ENCODE data around the gene NEMP1. TPM values are rescaled to one million over a fixed set of nuclear protein-coding genes. Genes with fewer than 3 reads are reported as not detected.
"Not testable (repeated sequence)": the region's sequence is repeated elsewhere in the genome, so short reads cannot be mapped to it uniquely, and the experiment has no call there.

NEMP1 gene
- total RNA-seq, 2 experiments from 2014 or later, result 7.2 to 9.9 TPM

DNA sequence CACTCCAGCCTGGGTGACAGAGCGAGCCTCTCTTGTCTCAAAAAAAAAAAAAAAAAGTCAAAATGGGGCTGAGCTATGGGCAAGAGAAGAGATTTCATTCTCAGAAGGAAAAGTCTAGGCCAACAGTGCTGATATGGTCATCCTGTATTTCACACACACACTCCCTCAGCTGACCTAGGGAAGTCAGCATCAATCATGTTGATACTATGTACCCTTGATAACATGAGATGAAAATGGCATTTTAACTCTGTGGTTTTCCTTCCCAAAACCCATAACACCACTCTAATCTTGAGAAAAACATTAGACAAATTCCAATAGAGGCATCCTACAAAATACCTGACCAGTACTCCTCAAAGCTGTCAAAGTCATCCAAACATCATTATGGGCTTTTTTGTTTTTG is 2.3 kb upstream of the NEMP1 start:
- Histone ChIP-seq H3K4me1 (ENCODE audit: insufficient read depth, low read length) (peaks cover 31% of the 10 kb centered on the region), H3K27ac (ENCODE audit: low read depth in 1 of 2, low read length in 2 of 2) (no peak overlapping the region), H3K9me3 (ENCODE audit: control insufficient read depth in 1 of 2, insufficient read depth in 1 of 2, low read length in 2 of 2) (no peaks in the 10 kb centered on the region), H3K36me3 (ENCODE audit: insufficient read depth, low read length) (peaks cover 3% of the 10 kb centered on the region), H3K27me3 (ENCODE audit: control insufficient read depth in 1 of 2, insufficient read depth in 2 of 2, low read length in 2 of 2) (no peaks in the 10 kb centered on the region), H3K4me3 (ENCODE audit: low read length) (no peak overlapping the region)
- Mint-ChIP-seq H3K27me3 (no peaks in the 10 kb centered on the region), H3K9me3 (no peaks in the 10 kb centered on the region), H3K36me3 (ENCODE audit: low read depth) (peaks cover 8% of the 10 kb centered on the region), H3K27ac (no peak overlapping the region), H3K4me1 (ENCODE audit: low read depth) (peaks cover 34% of the 10 kb centered on the region), H3K4me3 (peak overlapping the region; percentile 38)
- DNase-seq, result no peak
- ATAC-seq (ENCODE audit: poor library complexity), result no peak
- CTCF ChIA-PET, result interaction anchor here (0.6 to 4.6 kb wide), 3 partner anchors 11 to 324 kb away, joined by 5 to 24 read pairs (median 22); partner anchors contain the start of gene STAT6
- POLR2A ChIA-PET, result interaction anchor here (5.1 kb wide), 1 partner anchor 30 kb away, joined by 140 read pairs; the partner anchor contains the start of gene STAT6
- intact Hi-C loops (cut with DNase I, micrococcal nuclease), result loop anchor here in 1 of 2 experiments (5.0 to 10.0 kb wide), 2 partner anchors 151 to 446 kb away; partner anchors contain the start of gene BAZ2A
- TF ChIP-seq, protein P1, sequence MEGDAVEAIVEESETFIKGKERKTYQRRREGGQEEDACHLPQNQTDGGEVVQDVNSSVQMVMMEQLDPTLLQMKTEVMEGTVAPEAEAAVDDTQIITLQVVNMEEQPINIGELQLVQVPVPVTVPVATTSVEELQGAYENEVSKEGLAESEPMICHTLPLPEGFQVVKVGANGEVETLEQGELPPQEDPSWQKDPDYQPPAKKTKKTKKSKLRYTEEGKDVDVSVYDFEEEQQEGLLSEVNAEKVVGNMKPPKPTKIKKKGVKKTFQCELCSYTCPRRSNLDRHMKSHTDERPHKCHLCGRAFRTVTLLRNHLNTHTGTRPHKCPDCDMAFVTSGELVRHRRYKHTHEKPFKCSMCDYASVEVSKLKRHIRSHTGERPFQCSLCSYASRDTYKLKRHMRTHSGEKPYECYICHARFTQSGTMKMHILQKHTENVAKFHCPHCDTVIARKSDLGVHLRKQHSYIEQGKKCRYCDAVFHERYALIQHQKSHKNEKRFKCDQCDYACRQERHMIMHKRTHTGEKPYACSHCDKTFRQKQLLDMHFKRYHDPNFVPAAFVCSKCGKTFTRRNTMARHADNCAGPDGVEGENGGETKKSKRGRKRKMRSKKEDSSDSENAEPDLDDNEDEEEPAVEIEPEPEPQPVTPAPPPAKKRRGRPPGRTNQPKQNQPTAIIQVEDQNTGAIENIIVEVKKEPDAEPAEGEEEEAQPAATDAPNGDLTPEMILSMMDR (IDR thresholded peaks at IDR 0.05), result no peak

DNA sequence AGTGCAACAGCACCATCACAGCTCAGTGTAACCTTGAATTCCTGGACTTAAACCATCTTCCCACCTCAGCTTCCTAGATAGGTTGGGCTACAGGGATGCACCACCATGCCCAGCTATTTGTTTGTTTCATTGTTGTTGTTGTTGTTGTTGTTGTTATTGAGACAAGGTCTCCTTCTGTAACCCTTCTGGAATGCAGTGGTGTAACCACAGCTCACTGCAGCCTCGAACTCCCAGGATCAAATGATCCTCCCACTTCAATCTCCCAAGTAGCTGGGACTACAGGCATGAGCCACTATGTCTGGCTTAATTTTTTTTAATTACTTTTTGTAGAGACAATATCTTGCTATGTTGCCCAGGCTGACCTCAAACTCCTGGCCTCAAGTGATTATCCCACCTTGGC is 1.2 kb upstream of the NEMP1 start:
- DNase-seq (no peak), ATAC-seq (ENCODE audit: poor library complexity) (no peak)
- Histone ChIP-seq H3K9me3 (ENCODE audit: control insufficient read depth in 1 of 2, insufficient read depth in 1 of 2, low read length in 2 of 2) (no peaks in the 10 kb centered on the region), H3K27me3 (ENCODE audit: control insufficient read depth in 1 of 2, insufficient read depth in 2 of 2, low read length in 2 of 2) (no peaks in the 10 kb centered on the region), H3K27ac (ENCODE audit: low read depth in 1 of 2, low read length in 2 of 2) (peak overlapping the region; percentile 54 to 73), H3K36me3 (ENCODE audit: insufficient read depth, low read length) (peaks cover 3% of the 10 kb centered on the region), H3K4me3 (ENCODE audit: low read length) (no peak overlapping the region), H3K4me1 (ENCODE audit: insufficient read depth, low read length) (peaks cover 28% of the 10 kb centered on the region)
- Mint-ChIP-seq H3K9me3 (no peaks in the 10 kb centered on the region), H3K4me1 (ENCODE audit: low read depth) (peaks cover 24% of the 10 kb centered on the region), H3K27me3 (no peaks in the 10 kb centered on the region), H3K36me3 (ENCODE audit: low read depth) (peaks cover 8% of the 10 kb centered on the region), H3K27ac (peak overlapping the region; percentile 88), H3K4me3 (no peak overlapping the region)
- TF ChIP-seq, protein P1 (IDR thresholded peaks at IDR 0.05), result no peak
- CTCF ChIA-PET, result interaction anchor here (1.4 to 4.6 kb wide), 4 partner anchors 10 to 92 kb away, joined by 3 to 24 read pairs (median 12); partner anchors contain the start of gene STAT6
- intact Hi-C loops (cut with DNase I, micrococcal nuclease), result loop anchor here (1.0 to 10.0 kb wide), 4 partner anchors 7 to 445 kb away; partner anchors contain the start of genes BAZ2A (in 1 of the 2) and NAB2 (in 1 of the 2)
- POLR2A ChIA-PET, result interaction anchor here (1.2 to 5.1 kb wide), 7 partner anchors 11 to 163 kb away, joined by 4 to 140 read pairs (median 8); partner anchors contain the start of genes NAB2 and STAT6

DNA sequence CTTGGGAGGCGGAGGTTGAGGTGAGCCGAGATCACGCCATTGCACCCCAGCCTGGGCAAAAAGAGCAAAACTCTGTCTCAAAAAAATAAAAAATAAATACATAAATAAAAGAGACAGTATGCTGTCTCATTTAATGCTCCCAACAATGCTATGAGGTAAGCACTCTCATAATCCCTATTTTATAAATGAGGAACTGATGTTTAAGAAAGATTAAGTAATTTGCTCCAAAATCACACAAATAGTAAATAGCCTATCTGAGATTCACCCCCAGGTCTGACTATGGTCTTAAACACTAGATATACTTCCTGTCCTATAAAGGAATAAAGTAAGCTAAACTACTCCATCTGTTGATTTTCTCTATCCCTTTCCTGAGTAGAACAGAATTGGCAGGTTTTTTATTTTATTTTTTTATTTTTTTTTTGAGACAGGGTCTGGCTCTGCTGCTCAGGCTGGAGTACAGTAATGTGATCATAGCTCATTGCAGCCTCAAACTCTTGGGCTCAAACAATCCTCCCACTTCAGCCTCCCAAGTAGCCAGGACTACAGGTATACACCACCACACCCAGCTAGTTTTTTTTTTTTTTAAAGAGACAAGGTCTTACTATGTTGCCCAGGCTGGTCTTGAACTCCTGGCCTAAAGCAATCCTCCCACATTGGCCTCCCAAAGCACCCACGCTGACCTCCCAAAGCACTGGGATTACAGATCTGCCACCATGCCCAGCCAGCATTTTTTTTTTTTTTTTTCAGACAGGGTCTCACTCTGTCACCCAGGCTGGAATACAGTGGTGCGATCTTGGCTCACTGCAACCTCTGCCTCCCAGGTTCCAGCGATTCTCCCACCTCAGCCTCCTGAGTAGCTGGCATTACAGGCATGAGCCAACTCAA is 4.8 kb downstream of the NEMP1 start:
- H3K4me3 Mint-ChIP-seq; H3K27me3 ChIP-seq (ENCODE audit: control insufficient read depth in 1 of 2, insufficient read depth in 2 of 2, low read length in 2 of 2); H3K27ac ChIP-seq (ENCODE audit: low read depth in 1 of 2, low read length in 2 of 2); H3K27me3 Mint-ChIP-seq; H3K9me3 Mint-ChIP-seq; ATAC-seq (ENCODE audit: poor library complexity); DNase-seq; H3K27ac Mint-ChIP-seq; intact Hi-C loops (cut with DNase I, micrococcal nuclease); H3K4me3 ChIP-seq (ENCODE audit: low read length); H3K9me3 ChIP-seq (ENCODE audit: control insufficient read depth in 1 of 2, insufficient read depth in 1 of 2, low read length in 2 of 2): not testable (repeated sequence)
- H3K36me3 ChIP-seq (ENCODE audit: insufficient read depth, low read length), result peaks cover 29% of the 10 kb centered on the region
- POLR2A ChIA-PET, result interaction anchor here (0.9 to 8.7 kb wide), 5 partner anchors 8 to 37 kb away, joined by 3 to 244 read pairs (median 5); partner anchors contain the start of genes NAB2 and STAT6
- CTCF ChIA-PET, result interaction anchor here (1.9 to 6.3 kb wide), 2 partner anchors 19 to 37 kb away, joined by 7 to 141 read pairs; partner anchors contain the start of gene STAT6
- Mint-ChIP-seq H3K4me1 (ENCODE audit: low read depth) (peaks cover 36% of the 10 kb centered on the region), H3K36me3 (ENCODE audit: low read depth) (peaks cover 37% of the 10 kb centered on the region)
- peaks cover 27% of the 10 kb centered on the region for H3K4me1 ChIP-seq (ENCODE audit: insufficient read depth, low read length)
